Measurements from ENCODE around the gene CDC42SE2.

- no peak for TF ChIP-seq CTCF (IDR thresholded peaks at IDR 0.05; ENCODE audit: low read depth, low read length)
- no peak for TF ChIP-seq POLR2A (IDR thresholded peaks at IDR 0.05; ENCODE audit: extremely low read depth, insufficient read length)
These were observed 132.2 kb downstream of the CDC42SE2 start for GRCh38 chr5:131396015-131396414.

Measured in NB4 (cell line).